ENCODE results near the gene PAXX.
"Not testable (repeated sequence)": the region's sequence is repeated elsewhere in the genome, so short reads cannot be mapped to it uniquely, and the experiment has no call there.

GRCh38 chr9:137004285-137004684, 12.1 kb downstream of the PAXX start:
- not testable (repeated sequence) for TF ChIP-seq POLR2A (IDR thresholded peaks at IDR 0.05; ENCODE audit: low read length); GATA1 (IDR thresholded peaks at IDR 0.05; ENCODE audit: low read depth, low read length)
